HEK293T (cell line): ENCODE results near the gene RAD51B.
A peak's percentile ranks its signal among the peaks of the same experiment; 100 is the strongest.

Experiments
- CTCF ChIA-PET: fragments of 350-600 bp; formaldehyde crosslinking; extraction: SDS; loops from one replicate; lab custom pipeline; 2021; ENCODE audit warnings: antibody characterized with exemption, inconsistent platforms; lab: Yijun Ruan, JAX
- POLR2A ChIA-PET: fragments of 350-600 bp; formaldehyde crosslinking; extraction: SDS; loops from one replicate; lab custom pipeline; 2020; ENCODE audit warnings: antibody characterized with exemption, inconsistent platforms; lab: Yijun Ruan, JAX
- DNase-seq: peaks from one replicate; pipeline ENCODE4 v3.0.0; 2012; ENCODE audit warnings: mixed read lengths; ENCODE audit errors: extremely low spot score
- ARNT ChIP-seq: fragments of 450-650 bp; IDR thresholded peaks from 2 replicates; pipeline ENCODE4 v1.6.1; 2017; ENCODE audit warnings: mild to moderate bottlenecking
- BHLHE40 ChIP-seq: fragments of 450-650 bp; IDR thresholded peaks from 2 replicates; pipeline ENCODE4 v1.6.1; 2016; ENCODE audit warnings: mild to moderate bottlenecking, moderate library complexity, borderline replicate concordance
- CTBP1 ChIP-seq: fragments of 450-650 bp; IDR thresholded peaks from 2 replicates; pipeline ENCODE4 v1.6.1; 2016; ENCODE audit warnings: borderline replicate concordance
- ELF4 ChIP-seq: fragments of 450-650 bp; IDR thresholded peaks from 2 replicates; pipeline ENCODE4 v1.6.1; 2017; ENCODE audit warnings: antibody characterized with exemption
- FOXA1 ChIP-seq: fragments of 450-650 bp; IDR thresholded peaks from 2 replicates; pipeline ENCODE4 v1.6.1; 2016; ENCODE audit warnings: mild to moderate bottlenecking
- FOXK2 ChIP-seq: fragments of 450-650 bp; IDR thresholded peaks from 2 replicates; pipeline ENCODE4 v1.6.1; 2016; ENCODE audit warnings: mild to moderate bottlenecking
- FOXM1 ChIP-seq: fragments of 450-650 bp; IDR thresholded peaks from 2 replicates; pipeline ENCODE4 v1.6.1; 2017; ENCODE audit warnings: mild to moderate bottlenecking, borderline replicate concordance
- HDGF ChIP-seq: fragments of 450-650 bp; IDR thresholded peaks from 2 replicates; pipeline ENCODE4 v1.6.1; 2017; ENCODE audit warnings: antibody characterized with exemption, borderline replicate concordance
- L3MBTL2 ChIP-seq: fragments of 450-650 bp; conservative IDR thresholded peaks from 2 replicates; pipeline ENCODE4 v1.6.1; 2016; ENCODE audit warnings: mild to moderate bottlenecking
- LEF1 ChIP-seq: fragments of 450-650 bp; IDR thresholded peaks from 2 replicates; pipeline ENCODE4 v1.6.1; 2017; ENCODE audit warnings: mild to moderate bottlenecking, borderline replicate concordance
- NFRKB ChIP-seq: fragments of 450-650 bp; IDR thresholded peaks from 2 replicates; pipeline ENCODE4 v1.6.1; 2016; ENCODE audit warnings: mild to moderate bottlenecking, moderate library complexity
- SP1 ChIP-seq: fragments of 450-650 bp; IDR thresholded peaks from 2 replicates; pipeline ENCODE4 v1.6.1; 2017
- SUZ12 ChIP-seq: fragments of 450-650 bp; IDR thresholded peaks from 2 replicates; pipeline ENCODE4 v1.6.1; 2016; ENCODE audit warnings: mild to moderate bottlenecking
- TARDBP ChIP-seq: fragments of 450-650 bp; IDR thresholded peaks from 2 replicates; pipeline ENCODE4 v1.6.1; 2016
- ZNF384 ChIP-seq: fragments of 450-650 bp; IDR thresholded peaks from 2 replicates; pipeline ENCODE4 v1.6.1; 2016
- TF ChIP-seq, protein P1 (sequence below): fragments of 450-650 bp; IDR thresholded peaks from 2 replicates; pipeline ENCODE4 v1.6.1; 2016

Gene RAD51B

DNA sequence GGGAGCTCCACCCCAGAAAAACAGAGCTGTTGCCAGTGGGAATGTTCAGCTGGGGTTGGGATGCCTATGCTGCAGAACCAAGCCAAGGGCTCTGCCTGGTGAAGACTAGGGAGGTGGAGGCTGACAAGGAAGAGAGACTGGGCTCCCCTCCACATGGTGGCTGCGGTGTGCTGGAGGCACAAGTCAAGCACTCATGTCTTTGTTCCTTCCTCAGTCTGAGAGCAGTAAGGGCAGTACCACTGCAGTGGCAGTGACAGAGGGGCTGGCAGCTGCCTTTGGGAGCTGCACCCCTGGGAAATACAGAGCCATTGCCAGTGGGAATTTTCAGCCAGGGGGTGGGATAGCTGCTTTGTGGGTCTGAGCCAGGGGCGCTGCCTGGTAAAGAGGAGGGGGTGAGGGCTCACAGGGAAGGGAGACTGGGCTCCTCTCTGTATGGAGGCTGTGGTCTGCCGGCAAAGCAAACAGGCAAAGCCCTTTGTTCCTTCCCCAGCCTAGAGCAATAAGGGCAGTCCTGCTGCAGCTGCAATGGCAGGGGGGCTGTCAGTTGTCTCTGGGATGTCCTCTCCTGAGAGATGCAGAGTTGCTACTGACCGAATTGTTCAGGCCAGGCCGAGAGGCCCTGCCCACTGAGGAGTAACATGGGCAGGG, 255.9 kb downstream of the RAD51B start:
- POLR2A ChIA-PET = no interaction called here

DNA sequence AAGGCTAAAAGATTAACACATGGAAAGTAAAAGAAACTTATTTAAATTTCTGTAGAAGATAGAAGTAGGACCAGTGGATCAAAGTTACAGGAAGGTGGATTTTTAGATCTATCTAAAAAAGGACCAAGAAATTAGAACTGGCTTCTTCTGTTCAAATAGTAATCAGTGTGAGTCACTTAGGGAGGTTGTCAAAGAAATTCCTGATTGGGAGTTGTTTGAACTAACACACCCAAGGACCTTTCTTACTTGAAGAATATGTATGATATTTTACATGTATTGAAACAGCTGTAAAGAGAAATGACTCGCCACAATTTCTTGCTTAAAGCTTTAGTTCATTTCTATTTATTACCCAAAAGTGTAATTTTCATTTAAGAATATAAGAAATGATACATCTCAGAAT, 256.9 kb downstream of the RAD51B start:
- TF ChIP-seq SP1 = no peak
- no peak for TF ChIP-seq SUZ12
- TF ChIP-seq FOXA1 = no peak
- no peak for TF ChIP-seq ELF4
- no peak for TF ChIP-seq LEF1
- no peak for TF ChIP-seq ARNT
- no peak for TF ChIP-seq ZNF384
- TF ChIP-seq TARDBP = no peak
- no peak for TF ChIP-seq HDGF
- no peak for TF ChIP-seq BHLHE40
- no peak for TF ChIP-seq L3MBTL2
- TF ChIP-seq FOXK2 = no peak
- no peak for TF ChIP-seq CTBP1
- no peak for TF ChIP-seq NFRKB
- POLR2A ChIA-PET = no interaction called here
- no peak for DNase-seq
- CTCF ChIA-PET = interaction anchor here (1.7 kb wide), 1 partner anchor 12 kb away, joined by 5 read pairs; no protein-coding TSS in a partner anchor

More for the DNA sequence above, 255.9 kb downstream of the RAD51B start:
- TF ChIP-seq ARNT = no peak
- TF ChIP-seq ZNF384 = no peak
- CTCF ChIA-PET = interaction anchor here (1.2 to 1.7 kb wide), 2 partner anchors 13 to 142 kb away, joined by 3 to 5 read pairs; no protein-coding TSS in a partner anchor
- no peak for DNase-seq

DNA sequence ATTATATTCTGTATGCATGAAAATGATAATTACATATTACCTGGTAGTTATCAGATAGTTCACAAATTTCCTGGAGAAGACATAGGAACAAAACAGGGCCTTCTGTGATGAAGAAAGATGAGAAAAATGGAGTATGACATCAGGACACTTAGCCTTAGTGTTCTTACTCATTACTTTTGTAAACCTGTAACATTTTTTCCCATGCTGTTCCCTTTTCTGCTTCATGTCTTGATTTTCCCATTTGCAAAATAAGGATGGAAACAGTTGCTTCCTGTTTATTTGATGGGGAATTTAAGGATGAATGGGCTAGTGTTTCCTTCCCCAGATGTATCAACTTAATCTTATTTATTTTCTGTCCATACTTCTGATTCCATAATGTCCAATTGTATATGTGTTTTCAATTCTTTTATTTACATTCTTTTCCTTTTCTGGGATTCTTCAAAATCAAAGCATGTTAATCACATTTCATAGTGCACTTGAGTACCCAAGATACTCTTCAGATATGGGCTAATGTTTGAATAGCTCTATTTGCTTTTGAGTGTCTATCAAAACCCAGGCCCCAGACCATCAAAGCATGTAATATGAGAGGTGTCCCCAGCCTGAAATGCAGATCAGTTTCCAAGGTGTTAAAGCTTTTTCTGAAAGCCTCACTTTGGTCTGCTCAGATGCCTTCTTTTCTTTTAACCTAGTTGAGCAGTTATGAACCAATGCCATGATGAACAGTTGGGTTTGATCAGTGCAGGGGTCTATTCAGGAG, 260.5 kb downstream of the RAD51B start:
- no peak for DNase-seq
- CTCF ChIA-PET = no interaction called here
- TF ChIP-seq TARDBP (no peak), SP1 (no peak), CTBP1 (no peak), SUZ12 (no peak)
- POLR2A ChIA-PET = no interaction called here

DNA sequence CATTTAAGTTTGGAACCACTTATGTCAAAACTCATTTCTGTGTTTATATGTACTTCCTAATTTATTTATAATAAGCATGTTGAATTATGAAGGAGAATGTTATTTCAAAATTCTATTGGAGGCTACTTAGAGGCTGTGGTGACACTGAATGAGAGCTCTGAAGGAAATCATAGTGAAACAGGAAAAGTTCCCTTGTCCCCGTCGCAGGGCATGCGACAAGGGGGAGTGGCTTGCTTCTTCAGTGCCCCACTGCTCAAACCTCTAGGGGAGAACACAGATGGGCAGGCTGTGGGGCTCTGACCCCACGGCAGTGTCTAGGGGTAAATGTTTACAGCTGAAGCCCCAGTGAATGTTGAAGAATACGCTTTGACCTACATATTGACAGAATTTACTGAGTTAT, 261.9 kb downstream of the RAD51B start:
- ChIA-PET POLR2A (no interaction called here), CTCF (no interaction called here)
- TF ChIP-seq FOXM1 = no peak
- no peak for TF ChIP-seq FOXK2
- no peak for TF ChIP-seq SP1
- TF ChIP-seq SUZ12 = no peak
- TF ChIP-seq LEF1 = no peak
- TF ChIP-seq FOXA1 = no peak
- no peak for TF ChIP-seq CTBP1
- no peak for TF ChIP-seq L3MBTL2
- TF ChIP-seq BHLHE40 = no peak
- TF ChIP-seq HDGF = no peak
- TF ChIP-seq TARDBP = no peak
- no peak for TF ChIP-seq ZNF384
- TF ChIP-seq NFRKB = no peak
- no peak for TF ChIP-seq ARNT
- TF ChIP-seq, protein P1, sequence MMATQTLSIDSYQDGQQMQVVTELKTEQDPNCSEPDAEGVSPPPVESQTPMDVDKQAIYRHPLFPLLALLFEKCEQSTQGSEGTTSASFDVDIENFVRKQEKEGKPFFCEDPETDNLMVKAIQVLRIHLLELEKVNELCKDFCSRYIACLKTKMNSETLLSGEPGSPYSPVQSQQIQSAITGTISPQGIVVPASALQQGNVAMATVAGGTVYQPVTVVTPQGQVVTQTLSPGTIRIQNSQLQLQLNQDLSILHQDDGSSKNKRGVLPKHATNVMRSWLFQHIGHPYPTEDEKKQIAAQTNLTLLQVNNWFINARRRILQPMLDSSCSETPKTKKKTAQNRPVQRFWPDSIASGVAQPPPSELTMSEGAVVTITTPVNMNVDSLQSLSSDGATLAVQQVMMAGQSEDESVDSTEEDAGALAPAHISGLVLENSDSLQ = no peak
- no peak for TF ChIP-seq ELF4
- DNase-seq = no peak

DNA sequence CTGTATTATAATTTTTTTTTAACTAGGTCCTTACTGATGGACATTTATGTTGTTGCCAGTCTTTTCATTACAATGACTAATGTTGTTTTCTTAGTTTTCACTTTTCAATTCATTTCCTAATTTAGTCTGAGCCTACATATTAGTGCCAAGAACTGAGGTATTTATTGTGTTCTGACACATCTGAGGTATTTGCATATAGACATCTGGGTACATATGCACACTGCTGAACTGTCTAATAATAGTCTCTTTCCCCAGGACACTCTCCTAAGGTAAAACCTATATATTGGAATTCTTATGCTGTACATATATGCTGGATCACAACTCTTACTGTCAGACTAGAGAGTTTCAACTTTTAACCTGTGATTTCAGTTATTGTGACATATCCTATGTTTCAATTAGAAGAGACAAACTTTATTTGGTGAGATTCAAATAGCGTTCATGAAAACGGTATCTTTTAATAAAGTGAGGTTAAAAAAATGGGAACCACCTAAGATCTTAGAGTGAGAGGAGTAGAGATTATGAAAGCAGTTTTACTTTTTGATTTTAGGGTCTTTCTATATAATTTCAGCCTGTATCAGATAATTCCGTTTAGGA, 263.2 kb downstream of the RAD51B start:
- ChIA-PET CTCF (no interaction called here), POLR2A (no interaction called here)
- TF ChIP-seq ARNT = no peak
- no peak for TF ChIP-seq LEF1
- TF ChIP-seq CTBP1 = no peak
- DNase-seq = no peak

DNA sequence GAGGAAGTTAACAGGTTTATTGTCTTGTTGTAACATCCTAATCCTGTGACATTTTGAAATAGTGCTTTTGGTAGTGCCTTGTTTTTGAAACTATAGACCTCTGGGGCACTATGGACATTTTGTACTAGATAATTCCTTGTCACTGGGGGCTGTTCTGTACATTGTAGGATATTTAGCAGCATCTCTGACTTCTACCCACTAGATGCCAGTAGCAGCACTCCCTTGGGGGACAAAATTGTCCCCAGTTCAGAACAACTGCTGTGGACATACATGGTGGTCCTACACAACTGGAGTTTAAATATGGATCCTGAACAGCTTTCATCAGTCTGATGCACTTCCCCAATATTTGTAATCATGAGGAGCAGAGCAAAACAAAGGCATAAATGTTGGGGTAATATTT, 264.7 kb downstream of the RAD51B start:
- POLR2A ChIA-PET = no interaction called here
- TF ChIP-seq BHLHE40 = no peak
- TF ChIP-seq, protein P1 = peak; percentile 68
- DNase-seq = no peak
- CTCF ChIA-PET = no interaction called here

DNA sequence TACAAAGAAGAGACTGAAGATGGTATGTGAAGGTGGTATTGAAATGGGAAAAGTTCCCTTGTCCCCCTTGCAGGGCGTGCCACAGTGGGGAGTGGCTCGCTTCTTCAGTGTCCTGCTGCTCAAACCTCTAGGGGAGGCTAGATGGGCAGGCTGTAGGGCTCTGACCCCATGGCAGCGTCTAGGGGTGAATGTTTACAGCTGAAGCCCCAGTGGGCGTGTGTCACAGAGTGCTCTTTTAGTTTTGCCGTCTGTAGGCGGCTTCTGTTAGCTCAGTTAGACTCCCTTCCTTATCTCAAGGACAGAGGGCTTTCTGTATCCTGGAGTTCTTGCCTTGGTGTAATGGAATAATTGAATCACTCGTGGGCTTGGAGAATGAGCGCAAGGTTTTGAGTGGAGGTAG, 266.2 kb downstream of the RAD51B start:
- CTCF ChIA-PET = no interaction called here
- POLR2A ChIA-PET = no interaction called here

More for the DNA sequence above, 266.2 kb downstream of the RAD51B start:
- no peak for TF ChIP-seq FOXA1
- no peak for TF ChIP-seq SUZ12
- no peak for TF ChIP-seq ELF4
- no peak for TF ChIP-seq NFRKB
- no peak for TF ChIP-seq LEF1
- TF ChIP-seq ARNT = no peak
- TF ChIP-seq, protein P1 = no peak
- TF ChIP-seq TARDBP = no peak
- TF ChIP-seq ZNF384 = no peak
- no peak for TF ChIP-seq FOXK2
- no peak for TF ChIP-seq L3MBTL2
- no peak for TF ChIP-seq SP1
- TF ChIP-seq BHLHE40 = no peak
- TF ChIP-seq HDGF = no peak
- no peak for DNase-seq
